ENCODE results near the gene CROCC.
"Not testable (repeated sequence)": the region's sequence is repeated elsewhere in the genome, so short reads cannot be mapped to it uniquely, and the experiment has no call there.

DNA sequence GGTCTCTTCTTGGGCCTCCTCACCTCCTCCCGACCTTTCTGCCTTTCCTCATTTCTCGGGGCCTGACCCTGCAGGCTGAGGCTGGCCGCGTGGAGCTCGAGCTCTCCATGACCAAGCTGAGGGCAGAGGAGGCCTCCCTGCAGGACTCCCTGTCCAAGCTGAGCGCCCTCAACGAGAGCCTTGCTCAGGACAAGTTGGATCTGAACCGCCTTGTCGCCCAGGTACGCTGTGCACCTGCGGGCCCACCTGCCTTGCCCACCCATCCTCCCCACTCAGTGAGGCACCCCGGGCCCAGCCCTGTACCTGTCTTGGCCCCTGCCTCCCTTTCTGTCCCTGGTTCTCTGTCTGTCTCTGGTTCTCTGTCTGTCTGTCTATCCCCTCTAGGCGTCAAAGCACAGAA lies 24.5 kb downstream of the CROCC start:
- TF ChIP-seq NBN (IDR thresholded peaks at IDR 0.05; ENCODE audit: low read depth); ZNF263 (CRISPR knock-in tag; IDR thresholded peaks at IDR 0.05; ENCODE audit: borderline replicate concordance); HMG20B (CRISPR knock-in tag; IDR thresholded peaks at IDR 0.05); RHOXF2B (CRISPR knock-in tag; conservative IDR thresholded peaks at IDR 0.05): not testable (repeated sequence)
- TF ChIP-seq, protein P1, sequence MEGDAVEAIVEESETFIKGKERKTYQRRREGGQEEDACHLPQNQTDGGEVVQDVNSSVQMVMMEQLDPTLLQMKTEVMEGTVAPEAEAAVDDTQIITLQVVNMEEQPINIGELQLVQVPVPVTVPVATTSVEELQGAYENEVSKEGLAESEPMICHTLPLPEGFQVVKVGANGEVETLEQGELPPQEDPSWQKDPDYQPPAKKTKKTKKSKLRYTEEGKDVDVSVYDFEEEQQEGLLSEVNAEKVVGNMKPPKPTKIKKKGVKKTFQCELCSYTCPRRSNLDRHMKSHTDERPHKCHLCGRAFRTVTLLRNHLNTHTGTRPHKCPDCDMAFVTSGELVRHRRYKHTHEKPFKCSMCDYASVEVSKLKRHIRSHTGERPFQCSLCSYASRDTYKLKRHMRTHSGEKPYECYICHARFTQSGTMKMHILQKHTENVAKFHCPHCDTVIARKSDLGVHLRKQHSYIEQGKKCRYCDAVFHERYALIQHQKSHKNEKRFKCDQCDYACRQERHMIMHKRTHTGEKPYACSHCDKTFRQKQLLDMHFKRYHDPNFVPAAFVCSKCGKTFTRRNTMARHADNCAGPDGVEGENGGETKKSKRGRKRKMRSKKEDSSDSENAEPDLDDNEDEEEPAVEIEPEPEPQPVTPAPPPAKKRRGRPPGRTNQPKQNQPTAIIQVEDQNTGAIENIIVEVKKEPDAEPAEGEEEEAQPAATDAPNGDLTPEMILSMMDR (IDR thresholded peaks at IDR 0.05 in 2 of 3, conservative IDR thresholded peaks at IDR 0.05 in 1 of 3; ENCODE audit: insufficient read depth in 2 of 3, low read depth in 1 of 3, low read length in 3 of 3) = not testable (repeated sequence)
